ENCODE results near the gene STX18.

- TF ChIP-seq ZNF274 (IDR thresholded peaks at IDR 0.05; ENCODE audit: low read depth, low read length): no peak
- no peak for TF ChIP-seq ATF3 (IDR thresholded peaks at IDR 0.05)
- TF ChIP-seq CTCF (IDR thresholded peaks at IDR 0.05 in 2 of 3, conservative IDR thresholded peaks at IDR 0.05 in 1 of 3; ENCODE audit: borderline replicate concordance in 1 of 3, insufficient read depth in 1 of 3, low read depth in 2 of 3, low read length in 2 of 3): no peak
- TF ChIP-seq POLR2A (IDR thresholded peaks at IDR 0.05; ENCODE audit: borderline replicate concordance, extremely low read depth, insufficient read depth, insufficient read length): no peak
- TF ChIP-seq MAX (IDR thresholded peaks at IDR 0.05): no peak
- no peak for TF ChIP-seq RAD21 (IDR thresholded peaks at IDR 0.05; ENCODE audit: low read depth)
- TF ChIP-seq REST (IDR thresholded peaks at IDR 0.05; ENCODE audit: low read depth): no peak
- TF ChIP-seq FOSL1 (IDR thresholded peaks at IDR 0.05; ENCODE audit: low read depth): no peak
- no peak for TF ChIP-seq SRF (IDR thresholded peaks at IDR 0.05; ENCODE audit: low read depth)
- TF ChIP-seq EZH2 (IDR thresholded peaks at IDR 0.05): no peak
- TF ChIP-seq SIN3A (IDR thresholded peaks at IDR 0.05; ENCODE audit: low read depth): no peak
- no peak for TF ChIP-seq ZBTB33 (IDR thresholded peaks at IDR 0.05; ENCODE audit: extremely low read depth, insufficient replicate concordance, low read length)
- no peak for TF ChIP-seq ZFX (IDR thresholded peaks at IDR 0.05)
Measured at GRCh38 chr4:4504783-4505182, 37.1 kb downstream of the STX18 start.
